Activated B cell treated with CpG ODN at 0.5 μM for 24 hours (primary cell): Measurements from ENCODE around the gene HK2. TPM values are rescaled to one million over a fixed set of nuclear protein-coding genes. Genes with fewer than 3 reads are reported as not detected.

Experiments
- ATAC-seq: fragments of 200-7000 bp; cut with Tn5 transposase; one replicate; pipeline ENCODE4 v1.10.0; 2021; ENCODE audit warnings: low read depth, mild to moderate bottlenecking, moderate library complexity
- CTCF ChIA-PET: fragments of 350-600 bp; sonication (Branson Sonifier 250); formaldehyde crosslinking; loops from one replicate; lab custom pipeline; 2021; ENCODE audit warnings: antibody characterized with exemption; lab: Charles Lee
- POLR2A ChIA-PET: fragments of 350-600 bp; sonication (Branson Sonifier 250); formaldehyde crosslinking; loops from one replicate; lab custom pipeline; 2021; ENCODE audit warnings: antibody characterized with exemption; lab: Charles Lee
- DNase-seq: peaks from one replicate; pipeline ENCODE4 v3.0.0; 2022
- H3K27ac Mint-ChIP-seq: one replicate; pipeline ENCODE4 v1.8.0; 2020; ENCODE audit warnings: mixed read lengths
- H3K27me3 Mint-ChIP-seq: one replicate; pipeline ENCODE4 v1.8.0; 2021; ENCODE audit warnings: mixed read lengths
- H3K36me3 Mint-ChIP-seq: one replicate; pipeline ENCODE4 v1.8.0; 2021; ENCODE audit warnings: low read depth, mixed read lengths
- H3K4me1 Mint-ChIP-seq: one replicate; pipeline ENCODE4 v1.8.0; 2021; ENCODE audit warnings: mixed read lengths
- H3K4me3 Mint-ChIP-seq: one replicate; pipeline ENCODE4 v1.8.0; 2020; ENCODE audit warnings: mild to moderate bottlenecking, mixed read lengths
- H3K9me3 Mint-ChIP-seq: one replicate; pipeline ENCODE4 v1.8.0; 2020; ENCODE audit warnings: mixed read lengths
- CTCF ChIP-seq: fragments of 200-600 bp; IDR thresholded peaks from one replicate; pipeline ENCODE4 v1.8.0; 2022; ENCODE audit warnings: antibody characterized with exemption, mild to moderate bottlenecking
- intact Hi-C: fragments of 100-400 bp; cut with micrococcal nuclease; formaldehyde crosslinking; loops from one replicate; pipeline ENCODE4 v1.15.1; 2024
- total RNA-seq: library from RNA; stranded (reverse); gene quantifications from 2 replicates; pipeline ENCODE4 v1.2.3, GENCODE V29; 2022

HK2 gene
- total RNA-seq, 1 donor from 2014 or later, result 15.3 TPM

- DNase-seq (no peak), ATAC-seq (no peak)
- TF ChIP-seq CTCF, result no peak
- Mint-ChIP-seq H3K27ac (no peak overlapping the region), H3K4me1 (no peaks in the 10 kb centered on the region), H3K9me3 (peaks cover 3% of the 10 kb centered on the region), H3K27me3 (peaks cover 34% of the 10 kb centered on the region), H3K4me3 (no peak overlapping the region), H3K36me3 (no peaks in the 10 kb centered on the region)
- POLR2A ChIA-PET, result no interaction called here
- intact Hi-C loops, result no loop called here
- CTCF ChIA-PET, result no interaction called here
Measured at GRCh38 chr2:74908748-74909444, 75.0 kb downstream of the HK2 start.

DNA sequence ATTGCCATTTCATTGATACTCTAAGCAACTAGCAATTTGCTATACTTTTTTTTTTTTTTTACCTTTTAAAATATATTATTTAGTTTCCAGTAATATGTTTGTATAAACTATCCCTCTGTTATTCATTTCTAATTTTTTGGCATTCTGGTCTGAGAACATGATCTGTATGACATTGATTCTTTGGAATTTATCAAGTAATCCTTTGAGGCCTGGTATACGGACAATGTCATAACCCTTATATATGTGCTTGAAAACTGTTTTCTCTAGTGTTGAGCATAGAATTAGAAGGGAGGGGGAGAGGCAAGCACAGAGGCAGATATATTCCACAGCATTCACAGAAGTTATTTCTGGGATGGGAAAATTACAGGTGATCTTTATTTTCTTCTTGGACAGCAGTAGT lies 76.3 kb downstream of the HK2 start:
- no peaks in the 10 kb centered on the region for H3K4me1 Mint-ChIP-seq

DNA sequence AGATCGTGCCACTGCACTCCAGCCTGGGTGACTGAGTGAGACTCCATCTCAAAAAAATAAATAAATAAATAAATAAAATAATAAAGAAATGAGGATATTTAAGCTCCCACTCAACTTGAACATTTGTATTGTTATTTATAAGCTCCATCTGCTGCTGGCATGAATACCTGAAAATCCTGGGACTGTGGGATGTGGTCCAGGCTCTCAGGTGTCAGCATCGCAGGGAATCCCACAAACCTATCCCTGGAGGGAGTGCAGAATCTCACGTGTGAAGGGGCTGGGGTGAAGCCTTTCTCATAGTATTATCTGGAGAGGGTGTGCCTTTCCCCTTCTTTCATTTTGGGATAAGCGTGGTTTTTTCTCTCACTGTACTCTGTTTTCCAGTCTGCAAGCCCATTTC lies 77.1 kb downstream of the HK2 start:
- CTCF ChIA-PET, result no interaction called here
- DNase-seq (no peak), ATAC-seq (no peak)
- POLR2A ChIA-PET, result no interaction called here
- Mint-ChIP-seq H3K36me3 (no peaks in the 10 kb centered on the region), H3K4me3 (no peak overlapping the region), H3K27ac (no peak overlapping the region), H3K4me1 (no peaks in the 10 kb centered on the region), H3K27me3 (peaks cover 46% of the 10 kb centered on the region), H3K9me3 (peaks cover 3% of the 10 kb centered on the region)
- no peak for TF ChIP-seq CTCF
- intact Hi-C loops, result no loop called here

More for the DNA sequence above, 76.3 kb downstream of the HK2 start:
- no peak overlapping the region for H3K4me3 Mint-ChIP-seq
- no peaks in the 10 kb centered on the region for H3K36me3 Mint-ChIP-seq
- intact Hi-C loops, result no loop called here
- peaks cover 3% of the 10 kb centered on the region for H3K9me3 Mint-ChIP-seq
- ChIA-PET CTCF (no interaction called here), POLR2A (no interaction called here)
- DNase-seq (no peak), ATAC-seq (no peak)
- peaks cover 44% of the 10 kb centered on the region for H3K27me3 Mint-ChIP-seq
- TF ChIP-seq CTCF, result no peak
- H3K27ac Mint-ChIP-seq, result no peak overlapping the region

DNA sequence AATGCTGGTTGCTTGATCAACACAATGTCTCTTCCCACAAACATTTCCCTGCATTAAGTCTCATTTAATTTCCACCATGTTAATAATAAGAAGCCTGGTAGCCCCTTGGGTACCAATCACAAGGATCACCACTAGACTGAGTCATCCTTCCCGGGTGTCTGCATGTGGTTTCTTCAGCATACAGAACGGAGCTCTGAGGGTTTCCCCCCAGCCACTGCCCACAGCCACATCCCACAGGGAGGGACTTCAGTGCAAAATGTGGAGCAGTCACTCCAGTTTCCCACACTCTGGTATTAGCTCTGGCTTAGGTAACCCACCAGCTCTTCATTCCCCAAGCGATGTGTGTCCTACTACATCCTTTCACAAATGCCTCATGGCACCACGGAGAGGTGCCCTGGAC lies 81.8 kb downstream of the HK2 start:
- no peak overlapping the region for H3K27ac Mint-ChIP-seq
- POLR2A ChIA-PET, result interaction anchor here (0.5 kb wide), 1 partner anchor 471 kb away, joined by 8 read pairs; no protein-coding TSS in a partner anchor
- CTCF ChIA-PET, result no interaction called here

More for the DNA sequence above, 81.8 kb downstream of the HK2 start:
- no peak overlapping the region for H3K4me3 Mint-ChIP-seq
- no peak for ATAC-seq
- intact Hi-C loops, result loop anchor here (5.0 kb wide), 1 partner anchor 327 kb away; no protein-coding TSS in a partner anchor
- DNase-seq, result no peak
- peaks cover 31% of the 10 kb centered on the region for H3K27me3 Mint-ChIP-seq
- no peaks in the 10 kb centered on the region for H3K9me3 Mint-ChIP-seq
- no peaks in the 10 kb centered on the region for H3K36me3 Mint-ChIP-seq
- TF ChIP-seq CTCF, result no peak
- H3K4me1 Mint-ChIP-seq, result peaks cover 6% of the 10 kb centered on the region
